ENCODE results near the gene IFIT1.
A peak's percentile ranks its signal among the peaks of the same experiment; 100 is the strongest.

Gene IFIT1, protein sequence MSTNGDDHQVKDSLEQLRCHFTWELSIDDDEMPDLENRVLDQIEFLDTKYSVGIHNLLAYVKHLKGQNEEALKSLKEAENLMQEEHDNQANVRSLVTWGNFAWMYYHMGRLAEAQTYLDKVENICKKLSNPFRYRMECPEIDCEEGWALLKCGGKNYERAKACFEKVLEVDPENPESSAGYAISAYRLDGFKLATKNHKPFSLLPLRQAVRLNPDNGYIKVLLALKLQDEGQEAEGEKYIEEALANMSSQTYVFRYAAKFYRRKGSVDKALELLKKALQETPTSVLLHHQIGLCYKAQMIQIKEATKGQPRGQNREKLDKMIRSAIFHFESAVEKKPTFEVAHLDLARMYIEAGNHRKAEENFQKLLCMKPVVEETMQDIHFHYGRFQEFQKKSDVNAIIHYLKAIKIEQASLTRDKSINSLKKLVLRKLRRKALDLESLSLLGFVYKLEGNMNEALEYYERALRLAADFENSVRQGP

DNA sequence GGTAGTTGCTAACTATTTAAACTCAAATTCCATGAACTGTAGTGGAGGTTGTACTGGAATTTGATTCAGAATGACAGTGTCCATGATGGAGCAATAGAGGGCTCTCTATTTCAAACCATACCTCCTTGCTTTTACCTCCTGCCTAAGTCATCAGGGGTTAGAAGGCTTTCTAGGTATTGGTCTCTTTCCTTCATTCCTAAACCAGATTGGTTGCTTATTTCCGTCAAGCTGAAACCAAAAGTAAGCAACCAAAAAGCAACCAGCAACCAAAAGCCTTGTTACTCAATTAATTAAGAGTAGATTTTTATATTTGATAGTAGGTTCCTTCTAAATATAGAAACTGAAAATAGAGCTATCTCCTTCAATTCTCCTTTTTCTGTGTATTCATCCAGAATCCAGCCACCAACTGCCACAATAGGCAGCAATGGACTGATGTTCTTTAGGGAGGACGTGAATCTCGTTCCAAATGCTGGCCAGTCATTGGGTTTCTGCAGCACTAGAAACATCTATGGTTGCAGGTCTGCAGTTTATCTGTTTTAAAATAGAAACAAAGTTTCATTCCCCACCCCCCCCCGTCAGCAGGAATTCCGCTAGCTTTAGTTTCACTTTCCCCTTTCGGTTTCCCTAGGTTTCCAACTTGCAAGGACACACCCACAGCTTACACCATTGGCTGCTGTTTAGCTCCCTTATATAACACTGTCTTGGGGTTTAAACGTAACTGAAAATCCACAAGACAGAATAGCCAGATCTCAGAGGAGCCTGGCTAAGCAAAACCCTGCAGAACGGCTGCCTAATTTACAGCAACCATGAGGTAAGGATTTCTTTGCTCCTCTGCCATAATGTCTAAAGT, at the start of gene IFIT1:
Gene IFIT1 (plus strand): TSS at position 717 of the 850 bp plus-strand sequence. CDS start 90 bp downstream, at position 807.
- Histone ChIP-seq H3K36me3 (ENCODE audit: control insufficient read depth, insufficient read depth, low read length) (no peaks in the 10 kb centered on the region), H3K4me3 (replicated peaks; ENCODE audit: low read depth, low read length) (peak within 1 kb of the TSS; percentile 66), H3K27me3 (replicated peaks; ENCODE audit: control insufficient read depth, insufficient read depth, low read length) (no peaks in the 10 kb centered on the region)
- peak; percentile 52 for DNase-seq (ENCODE audit: extremely low read depth, insufficient read length)
- TF ChIP-seq, protein P1, sequence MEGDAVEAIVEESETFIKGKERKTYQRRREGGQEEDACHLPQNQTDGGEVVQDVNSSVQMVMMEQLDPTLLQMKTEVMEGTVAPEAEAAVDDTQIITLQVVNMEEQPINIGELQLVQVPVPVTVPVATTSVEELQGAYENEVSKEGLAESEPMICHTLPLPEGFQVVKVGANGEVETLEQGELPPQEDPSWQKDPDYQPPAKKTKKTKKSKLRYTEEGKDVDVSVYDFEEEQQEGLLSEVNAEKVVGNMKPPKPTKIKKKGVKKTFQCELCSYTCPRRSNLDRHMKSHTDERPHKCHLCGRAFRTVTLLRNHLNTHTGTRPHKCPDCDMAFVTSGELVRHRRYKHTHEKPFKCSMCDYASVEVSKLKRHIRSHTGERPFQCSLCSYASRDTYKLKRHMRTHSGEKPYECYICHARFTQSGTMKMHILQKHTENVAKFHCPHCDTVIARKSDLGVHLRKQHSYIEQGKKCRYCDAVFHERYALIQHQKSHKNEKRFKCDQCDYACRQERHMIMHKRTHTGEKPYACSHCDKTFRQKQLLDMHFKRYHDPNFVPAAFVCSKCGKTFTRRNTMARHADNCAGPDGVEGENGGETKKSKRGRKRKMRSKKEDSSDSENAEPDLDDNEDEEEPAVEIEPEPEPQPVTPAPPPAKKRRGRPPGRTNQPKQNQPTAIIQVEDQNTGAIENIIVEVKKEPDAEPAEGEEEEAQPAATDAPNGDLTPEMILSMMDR (IDR thresholded peaks at IDR 0.05; ENCODE audit: insufficient read depth, low read length, poor library complexity, severe bottlenecking), result no peak

DNA sequence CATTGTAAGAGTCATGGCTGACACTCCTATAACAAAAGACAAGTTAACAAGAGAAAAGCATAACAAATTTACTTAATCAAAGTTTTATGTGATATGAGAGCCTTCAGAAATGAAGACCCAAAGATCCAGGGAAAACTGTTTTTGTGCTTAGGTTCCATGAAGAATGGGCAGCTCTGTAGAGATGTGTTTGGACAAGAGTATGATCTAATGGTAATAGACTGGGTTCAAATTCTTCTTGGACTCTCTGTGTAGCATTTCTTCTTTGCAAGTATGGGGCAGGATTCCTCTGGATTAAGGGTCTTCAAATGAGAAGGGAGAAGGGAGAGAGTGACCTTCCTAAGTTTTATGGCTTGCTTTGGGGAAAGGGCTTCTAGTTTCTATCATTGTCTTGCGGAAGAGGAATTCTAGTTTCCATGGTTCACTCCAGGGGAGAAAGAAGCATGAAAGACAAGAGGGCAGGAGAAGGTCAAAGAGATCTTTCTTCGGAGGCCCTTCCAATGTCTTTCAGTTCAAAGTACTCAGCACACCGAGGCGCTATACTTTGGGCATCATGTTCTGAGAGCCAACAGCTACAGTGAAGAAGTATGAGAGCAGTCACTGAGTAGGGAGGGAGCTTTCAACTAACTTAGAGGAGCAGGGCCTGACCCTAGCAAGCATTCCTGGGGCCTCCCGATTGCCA, 49.2 kb upstream of the IFIT1 start:
- DNase-seq (ENCODE audit: extremely low read depth, insufficient read length), result no peak
- H3K36me3 ChIP-seq (ENCODE audit: control insufficient read depth, insufficient read depth, low read length), result peaks cover 11% of the 10 kb centered on the region
- TF ChIP-seq, protein P1 (IDR thresholded peaks at IDR 0.05; ENCODE audit: insufficient read depth, low read length, poor library complexity, severe bottlenecking), result no peak
- no peak overlapping the region for H3K4me3 ChIP-seq (replicated peaks; ENCODE audit: low read depth, low read length)
- no peaks in the 10 kb centered on the region for H3K27me3 ChIP-seq (replicated peaks; ENCODE audit: control insufficient read depth, insufficient read depth, low read length)

DNA sequence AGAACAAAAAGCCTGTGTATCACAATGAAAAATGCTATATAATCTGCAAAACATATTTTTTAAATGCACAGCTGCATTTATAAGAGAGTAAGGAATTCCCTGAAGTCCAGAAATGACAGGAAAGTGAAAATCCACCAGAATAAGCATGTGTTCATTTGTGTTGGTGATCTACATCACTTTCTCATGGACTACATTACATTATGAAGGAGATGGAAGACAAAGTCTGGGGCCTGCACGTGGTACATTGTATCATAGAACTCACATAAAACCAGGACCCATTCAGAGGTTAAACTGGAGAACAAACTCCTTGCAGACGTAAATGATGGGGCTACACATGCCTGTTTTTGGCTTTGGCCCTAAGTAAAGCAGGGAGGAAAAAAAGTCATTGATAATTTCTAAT, 48.3 kb upstream of the IFIT1 start:
- H3K4me3 ChIP-seq (replicated peaks; ENCODE audit: low read depth, low read length), result no peak overlapping the region

DNA sequence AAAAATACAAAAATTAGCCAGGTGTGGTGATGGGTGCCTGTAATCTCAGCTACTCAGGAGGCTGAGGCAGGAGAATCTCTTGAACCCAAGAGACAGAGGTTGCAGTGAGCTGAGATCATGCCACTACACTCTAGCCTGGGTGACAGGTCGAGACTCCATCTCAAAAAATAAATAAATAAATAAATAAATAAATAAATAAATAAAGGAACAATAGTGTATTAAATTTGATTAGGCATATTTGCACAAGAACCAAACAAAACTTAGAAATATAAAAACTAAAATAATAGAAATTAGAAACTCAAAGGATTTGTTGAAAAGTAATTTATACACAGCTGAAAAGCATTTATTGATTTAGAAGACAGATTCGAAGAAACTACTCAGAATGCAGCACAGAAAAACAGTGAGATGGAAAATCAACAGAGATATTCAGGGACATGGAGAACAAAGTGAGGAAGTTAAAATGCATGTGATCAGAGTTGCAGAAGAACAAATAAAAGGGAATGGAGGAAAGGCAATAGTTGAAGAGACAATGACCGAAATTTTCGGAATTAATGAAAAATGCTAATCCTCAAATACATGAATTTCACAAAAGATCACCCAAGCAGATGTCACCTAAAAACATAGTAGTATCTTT, 46.9 kb upstream of the IFIT1 start:
- no peak overlapping the region for H3K4me3 ChIP-seq (replicated peaks; ENCODE audit: low read depth, low read length)
- H3K27me3 ChIP-seq (replicated peaks; ENCODE audit: control insufficient read depth, insufficient read depth, low read length), result no peaks in the 10 kb centered on the region
- TF ChIP-seq, protein P1 (IDR thresholded peaks at IDR 0.05; ENCODE audit: insufficient read depth, low read length, poor library complexity, severe bottlenecking), result no peak
- no peak for DNase-seq (ENCODE audit: extremely low read depth, insufficient read length)
- peaks cover 3% of the 10 kb centered on the region for H3K36me3 ChIP-seq (ENCODE audit: control insufficient read depth, insufficient read depth, low read length)

More for the DNA sequence above, 48.3 kb upstream of the IFIT1 start:
- DNase-seq (ENCODE audit: extremely low read depth, insufficient read length), result no peak
- Histone ChIP-seq H3K36me3 (ENCODE audit: control insufficient read depth, insufficient read depth, low read length) (peaks cover 10% of the 10 kb centered on the region), H3K27me3 (replicated peaks; ENCODE audit: control insufficient read depth, insufficient read depth, low read length) (no peaks in the 10 kb centered on the region)
- TF ChIP-seq, protein P1 (IDR thresholded peaks at IDR 0.05; ENCODE audit: insufficient read depth, low read length, poor library complexity, severe bottlenecking), result no peak
